Type B pancreatic cell (in vitro differentiated cells): ENCODE data around the gene AHRR. TPM values are rescaled to one million over a fixed set of nuclear protein-coding genes. Genes with fewer than 3 reads are reported as not detected.

Source experiments
- DNase-seq: peaks from one replicate; pipeline ENCODE4 v3.0.0; 2021; ENCODE audit warnings: mixed read lengths; ENCODE audit not compliant: unreplicated experiment; ENCODE audit errors: extremely low spot score
- H3K27ac Mint-ChIP-seq: 2 replicates; pipeline ENCODE4 v1.8.0; 2021; ENCODE audit warnings: mild to moderate bottlenecking, mixed read lengths
- H3K27me3 Mint-ChIP-seq: 2 replicates; pipeline ENCODE4 v1.8.0; 2021; ENCODE audit warnings: mixed read lengths
- H3K36me3 Mint-ChIP-seq: 2 replicates; pipeline ENCODE4 v1.8.0; 2021; ENCODE audit warnings: mixed read lengths
- H3K4me1 Mint-ChIP-seq: one replicate; pipeline ENCODE4 v1.8.0; 2021; ENCODE audit warnings: mixed read lengths; ENCODE audit not compliant: unreplicated experiment
- H3K4me3 Mint-ChIP-seq: 2 replicates; pipeline ENCODE4 v1.8.0; 2021; ENCODE audit warnings: mild to moderate bottlenecking, mixed read lengths
- H3K9me3 Mint-ChIP-seq: 2 replicates; pipeline ENCODE4 v1.8.0; 2021; ENCODE audit warnings: mixed read lengths
- total RNA-seq: library from RNA; stranded (reverse); gene quantifications from 2 replicates; pipeline ENCODE4 v1.2.1, GENCODE V29; 2021; ENCODE audit warnings: low replicate concordance
- TF ChIP-seq, protein P1 (sequence below): fragments of 200-600 bp; sonication (generic); conservative IDR thresholded peaks from 2 replicates; pipeline ENCODE4 v1.5.0; 2021; ENCODE audit warnings: antibody characterized with exemption, mild to moderate bottlenecking

AHRR gene
- total RNA-seq, 1 donor from 2014 or later: 13.4 TPM

DNA sequence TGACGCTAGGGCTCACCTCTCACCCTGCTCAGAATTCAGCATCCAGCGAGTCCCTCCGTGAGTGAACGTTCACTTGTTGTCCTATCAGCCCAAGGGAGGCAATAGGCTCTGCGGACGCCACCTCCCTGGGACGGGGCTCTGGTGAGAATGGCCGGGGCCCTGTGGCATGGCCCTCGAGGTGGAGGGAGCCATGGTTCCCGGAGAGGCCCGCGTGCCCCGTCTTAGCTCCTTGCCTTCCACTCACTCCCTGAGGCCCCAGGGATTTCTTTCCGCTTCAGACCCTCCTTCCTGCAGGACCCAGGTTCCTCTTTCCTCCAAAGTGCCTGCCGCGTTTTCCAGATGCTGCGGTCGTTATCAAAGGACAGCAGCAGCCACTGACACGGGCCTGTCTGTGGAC is 142.9 kb downstream of the AHRR start:
- Mint-ChIP-seq H3K4me1 (no peaks in the 10 kb centered on the region), H3K4me3 (no peak overlapping the region), H3K27ac (no peak overlapping the region), H3K27me3 (no peaks in the 10 kb centered on the region), H3K9me3 (no peaks in the 10 kb centered on the region), H3K36me3 (peaks cover 19% of the 10 kb centered on the region)
- TF ChIP-seq, protein P1, sequence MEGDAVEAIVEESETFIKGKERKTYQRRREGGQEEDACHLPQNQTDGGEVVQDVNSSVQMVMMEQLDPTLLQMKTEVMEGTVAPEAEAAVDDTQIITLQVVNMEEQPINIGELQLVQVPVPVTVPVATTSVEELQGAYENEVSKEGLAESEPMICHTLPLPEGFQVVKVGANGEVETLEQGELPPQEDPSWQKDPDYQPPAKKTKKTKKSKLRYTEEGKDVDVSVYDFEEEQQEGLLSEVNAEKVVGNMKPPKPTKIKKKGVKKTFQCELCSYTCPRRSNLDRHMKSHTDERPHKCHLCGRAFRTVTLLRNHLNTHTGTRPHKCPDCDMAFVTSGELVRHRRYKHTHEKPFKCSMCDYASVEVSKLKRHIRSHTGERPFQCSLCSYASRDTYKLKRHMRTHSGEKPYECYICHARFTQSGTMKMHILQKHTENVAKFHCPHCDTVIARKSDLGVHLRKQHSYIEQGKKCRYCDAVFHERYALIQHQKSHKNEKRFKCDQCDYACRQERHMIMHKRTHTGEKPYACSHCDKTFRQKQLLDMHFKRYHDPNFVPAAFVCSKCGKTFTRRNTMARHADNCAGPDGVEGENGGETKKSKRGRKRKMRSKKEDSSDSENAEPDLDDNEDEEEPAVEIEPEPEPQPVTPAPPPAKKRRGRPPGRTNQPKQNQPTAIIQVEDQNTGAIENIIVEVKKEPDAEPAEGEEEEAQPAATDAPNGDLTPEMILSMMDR: no peak
- DNase-seq: no peak

- Mint-ChIP-seq H3K36me3 (peaks cover 13% of the 10 kb centered on the region), H3K27ac (no peak overlapping the region), H3K27me3 (no peaks in the 10 kb centered on the region), H3K4me3 (no peak overlapping the region), H3K9me3 (no peaks in the 10 kb centered on the region), H3K4me1 (no peaks in the 10 kb centered on the region)
- TF ChIP-seq, protein P1: no peak
- no peak for DNase-seq
Observed at GRCh38 chr5:464843-465590, 143.5 kb downstream of the AHRR start.

- no peak overlapping the region for H3K27ac Mint-ChIP-seq
- H3K4me1 Mint-ChIP-seq: no peaks in the 10 kb centered on the region
- H3K36me3 Mint-ChIP-seq: peaks cover 10% of the 10 kb centered on the region
- no peak overlapping the region for H3K4me3 Mint-ChIP-seq
- DNase-seq: no peak
- TF ChIP-seq, protein P1: no peak
- no peaks in the 10 kb centered on the region for H3K9me3 Mint-ChIP-seq
- no peaks in the 10 kb centered on the region for H3K27me3 Mint-ChIP-seq
Observed at GRCh38 chr5:465591-466403, 144.3 kb downstream of the AHRR start.

DNA sequence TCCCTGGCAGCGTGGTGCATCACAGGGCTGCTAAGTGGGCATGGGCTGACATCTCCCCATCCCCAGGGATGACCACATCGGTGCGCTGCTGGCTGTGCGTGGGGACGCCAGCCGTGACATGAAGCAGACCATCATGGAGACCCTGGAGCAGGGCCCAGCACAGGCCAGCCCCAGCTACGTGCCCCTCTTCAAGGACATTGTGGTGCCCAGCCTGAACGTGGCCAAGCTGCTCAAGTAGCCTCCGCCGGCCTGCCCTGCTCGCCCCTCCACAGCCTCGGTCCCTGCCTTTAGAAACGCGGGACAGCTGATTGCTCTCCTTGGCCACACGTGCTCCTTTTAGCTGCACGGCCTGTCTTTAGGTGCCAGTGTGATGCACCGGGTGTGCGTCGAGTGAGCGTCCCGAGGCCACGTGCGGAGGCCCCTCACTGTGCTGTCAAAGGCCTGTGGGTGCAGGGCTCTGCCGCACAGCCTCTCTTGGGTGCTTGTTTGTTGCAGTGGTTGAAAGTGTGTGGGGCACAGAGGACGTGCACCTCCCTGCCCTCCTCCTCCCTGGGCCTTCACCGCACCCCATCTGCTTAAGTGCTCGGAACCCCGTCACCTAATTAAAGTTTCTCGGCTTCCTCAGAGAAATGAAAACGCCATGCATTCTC is 145.3 kb downstream of the AHRR start:
- TF ChIP-seq, protein P1: no peak
- Mint-ChIP-seq H3K36me3 (peaks cover 8% of the 10 kb centered on the region), H3K4me3 (no peak overlapping the region), H3K9me3 (no peaks in the 10 kb centered on the region), H3K27ac (no peak overlapping the region), H3K27me3 (no peaks in the 10 kb centered on the region), H3K4me1 (peaks cover 5% of the 10 kb centered on the region)
- no peak for DNase-seq

- Mint-ChIP-seq H3K27ac (no peak overlapping the region), H3K36me3 (no peaks in the 10 kb centered on the region), H3K4me3 (no peak overlapping the region), H3K4me1 (peaks cover 7% of the 10 kb centered on the region), H3K27me3 (no peaks in the 10 kb centered on the region), H3K9me3 (no peaks in the 10 kb centered on the region)
- TF ChIP-seq, protein P1: no peak
- DNase-seq: no peak
Observed at GRCh38 chr5:468401-468800, 146.9 kb downstream of the AHRR start.
